AG04450 (cell line): ENCODE measurements around the gene ATP2A3. TPM values are rescaled to one million over a fixed set of nuclear protein-coding genes. Genes with fewer than 3 reads are reported as not detected.

ENCODE experiments used
- CTCF ChIA-PET: fragments of 300-600, 350-600 bp; formaldehyde crosslinking; extraction: SDS; loops from one replicate; lab custom pipeline; 2022; ENCODE audit warnings: antibody characterized with exemption, inconsistent platforms; lab: Charles Lee
- POLR2A ChIA-PET: fragments of 350-600 bp; formaldehyde crosslinking; extraction: SDS; loops from one replicate; lab custom pipeline; 2021; ENCODE audit warnings: antibody characterized with exemption, inconsistent platforms; lab: Yijun Ruan, JAX
- DNase-seq: peaks from one replicate; pipeline ENCODE4 v3.0.0-alpha.2; 2011; ENCODE audit warnings: low read depth, low spot score
- H3K27ac ChIP-seq: one replicate; pipeline ENCODE4 v1.5.1; 2012; ENCODE audit warnings: low read depth, low read length, control low read depth
- H3K27me3 ChIP-seq: one replicate; pipeline ENCODE4 v1.6.0; 2012; ENCODE audit warnings: low read length; ENCODE audit not compliant: control insufficient read depth, insufficient read depth
- H3K4me3 ChIP-seq: 2 replicates; pipeline ENCODE4 v1.5.1; 2011; ENCODE audit warnings: mild to moderate bottlenecking, low read depth, low read length, control low read depth
- H3K9me3 ChIP-seq: 2 replicates; pipeline ENCODE4 v1.5.1; 2012; ENCODE audit warnings: low read length; ENCODE audit not compliant: control insufficient read depth, insufficient read depth
- polyA plus RNA-seq: library from polyadenylated mRNA; depleted of rRNA; stranded (reverse); fragments of >200 nt; gene quantifications from 2 replicates; pipeline ENCODE4 v1.2.3, GENCODE V29; 2011
- TF ChIP-seq, protein P1 (sequence below): IDR thresholded peaks from 2 replicates; pipeline ENCODE4 v1.5.1; 2011; ENCODE audit warnings: low read depth, low read length, control low read depth, inconsistent platforms

The ATP2A3 gene
- polyA plus RNA-seq, 1 experiment, result 0.46 TPM

- no peaks in the 10 kb centered on the region for H3K27me3 ChIP-seq
- H3K27ac ChIP-seq, result no peak overlapping the region
- ChIA-PET POLR2A (no interaction called here), CTCF (interaction anchor here (0.9 to 1.6 kb wide), 3 partner anchors 20 to 48 kb away, joined by 3 to 11 read pairs (median 6); partner anchors contain the start of gene NCBP3)
- H3K9me3 ChIP-seq, result no peaks in the 10 kb centered on the region; the same call in 1 of the 2 replicates
- no peak for DNase-seq
- no peak overlapping the region; the same call in 1 of the 2 replicates for H3K4me3 ChIP-seq
- TF ChIP-seq, protein P1, sequence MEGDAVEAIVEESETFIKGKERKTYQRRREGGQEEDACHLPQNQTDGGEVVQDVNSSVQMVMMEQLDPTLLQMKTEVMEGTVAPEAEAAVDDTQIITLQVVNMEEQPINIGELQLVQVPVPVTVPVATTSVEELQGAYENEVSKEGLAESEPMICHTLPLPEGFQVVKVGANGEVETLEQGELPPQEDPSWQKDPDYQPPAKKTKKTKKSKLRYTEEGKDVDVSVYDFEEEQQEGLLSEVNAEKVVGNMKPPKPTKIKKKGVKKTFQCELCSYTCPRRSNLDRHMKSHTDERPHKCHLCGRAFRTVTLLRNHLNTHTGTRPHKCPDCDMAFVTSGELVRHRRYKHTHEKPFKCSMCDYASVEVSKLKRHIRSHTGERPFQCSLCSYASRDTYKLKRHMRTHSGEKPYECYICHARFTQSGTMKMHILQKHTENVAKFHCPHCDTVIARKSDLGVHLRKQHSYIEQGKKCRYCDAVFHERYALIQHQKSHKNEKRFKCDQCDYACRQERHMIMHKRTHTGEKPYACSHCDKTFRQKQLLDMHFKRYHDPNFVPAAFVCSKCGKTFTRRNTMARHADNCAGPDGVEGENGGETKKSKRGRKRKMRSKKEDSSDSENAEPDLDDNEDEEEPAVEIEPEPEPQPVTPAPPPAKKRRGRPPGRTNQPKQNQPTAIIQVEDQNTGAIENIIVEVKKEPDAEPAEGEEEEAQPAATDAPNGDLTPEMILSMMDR, result no peak
Observed at GRCh38 chr17:3893720-3894116, 70.5 kb downstream of the ATP2A3 start.

DNA sequence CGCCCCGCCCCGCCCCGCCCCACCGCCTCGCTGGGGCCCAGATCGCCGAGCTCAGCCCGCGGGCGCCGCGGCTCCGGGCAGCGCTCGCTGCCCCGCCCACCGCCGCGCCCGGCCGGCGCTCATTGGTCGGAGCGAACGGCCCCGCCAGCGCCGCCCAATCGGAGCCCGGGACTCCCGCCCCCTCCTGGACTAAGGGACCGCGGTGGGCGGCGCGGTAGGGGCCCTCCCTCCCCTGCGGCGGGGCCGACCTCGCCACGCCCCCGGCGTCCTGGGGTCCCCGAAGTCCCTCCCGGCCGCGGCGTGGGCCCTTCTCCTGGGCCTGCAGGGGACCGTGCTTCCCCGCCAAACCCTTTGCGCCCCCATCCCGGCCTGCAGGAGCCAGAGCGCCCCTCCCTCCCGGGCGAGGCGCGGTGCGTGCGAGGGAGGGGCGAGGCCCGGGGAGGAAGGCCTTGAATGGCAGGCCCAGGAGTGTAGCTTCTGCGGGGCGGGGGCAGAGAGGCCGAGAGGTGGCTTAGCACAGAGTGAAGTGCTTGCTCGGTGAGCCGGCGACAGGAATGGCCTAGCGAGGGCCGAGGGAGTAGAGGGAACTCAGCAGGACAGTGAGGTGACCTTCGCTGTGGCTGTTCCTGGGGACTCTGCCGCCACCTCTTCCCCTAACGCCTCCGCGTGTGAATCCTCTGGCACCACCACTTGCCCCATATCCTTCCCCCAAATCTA is 71.1 kb downstream of the ATP2A3 start, which contains the start of gene CAMKK1:
Gene CAMKK1, minus strand, starts transcription at position 51 of the 717 bp plus-strand sequence. CDS start 7,366 bp downstream, outside the sequence.
- no peaks in the 10 kb centered on the region for H3K27me3 ChIP-seq
- H3K9me3 ChIP-seq, result no peaks in the 10 kb centered on the region; the same call in 1 of the 2 replicates
- CTCF ChIA-PET, result no interaction called here
- H3K27ac ChIP-seq, result no peak within 1 kb of the TSS
- TF ChIP-seq, protein P1, result no peak
- DNase-seq, result no peak
- H3K4me3 ChIP-seq, result peak within 1 kb of the TSS; percentile 68
- POLR2A ChIA-PET, result interaction anchor here (0.6 kb wide), 1 partner anchor 37 kb away, joined by 4 read pairs; no protein-coding TSS in a partner anchor

GRCh38 chr17:3892095-3892998 is 71.9 kb downstream of the ATP2A3 start:
- ChIA-PET POLR2A (interaction anchor here (0.6 kb wide), 1 partner anchor 36 kb away, joined by 4 read pairs; no protein-coding TSS in a partner anchor), CTCF (no interaction called here)

GRCh38 chr17:3891626-3892094 is 72.6 kb downstream of the ATP2A3 start:
- POLR2A ChIA-PET, result interaction anchor here (0.7 to 1.1 kb wide), 2 partner anchors 47 to 104 kb away, joined by 3 read pairs; no protein-coding TSS in a partner anchor
- DNase-seq, result no peak
- Histone ChIP-seq H3K27me3 (no peaks in the 10 kb centered on the region), H3K4me3 (peak overlapping the region; percentile 68), H3K27ac (no peak overlapping the region), H3K9me3 (no peaks in the 10 kb centered on the region; the same call in 1 of the 2 replicates)
- TF ChIP-seq, protein P1, result no peak
- CTCF ChIA-PET, result interaction anchor here (2.6 to 2.7 kb wide), 2 partner anchors 22 to 154 kb away, joined by 8 to 12 read pairs; no protein-coding TSS in a partner anchor

More at GRCh38 chr17:3892095-3892998, 71.9 kb downstream of the ATP2A3 start:
- Histone ChIP-seq H3K9me3 (no peaks in the 10 kb centered on the region; the same call in 1 of the 2 replicates), H3K27ac (no peak overlapping the region), H3K4me3 (peak overlapping the region; percentile 68), H3K27me3 (no peaks in the 10 kb centered on the region)
- TF ChIP-seq, protein P1, result no peak
- no peak for DNase-seq
